ENCODE data around the gene RNF19B. TPM values are rescaled to one million over a fixed set of nuclear protein-coding genes. Genes with fewer than 3 reads are reported as not detected.

The RNF19B gene
- polyA plus RNA-seq, 2 of the 4 experiments (the other 2 are of a cell fraction) = 9.9 to 22.6 TPM

- Histone ChIP-seq H3K9me3 (no peaks in the 10 kb centered on the region; the same call in 2 of the 3 replicates), H3K4me1 (peaks cover 8% of the 10 kb centered on the region), H3K27ac (no peak overlapping the region), H3K4me2 (no peak overlapping the region), H3K4me3 (no peak overlapping the region)
- ChIA-PET CTCF (interaction anchor here (1.3 kb wide), 1 partner anchor 169 kb away, joined by 3 read pairs; no protein-coding TSS in a partner anchor), POLR2A (no interaction called here)
- FAIRE-seq (no peak), ATAC-seq (no peak), DNase-seq (ENCODE audit: low read depth in 1 of 2, low spot score in 1 of 2) (no peak)
- TF ChIP-seq RARB (CRISPR knock-in tag; IDR thresholded peaks at IDR 0.05) (no peak), ELK1 (IDR thresholded peaks at IDR 0.05; ENCODE audit: low read depth, low read length) (no peak)
- WGBS (ENCODE audit: missing lambda C conversion rate) = 81% methylated on average over 12 of the region's 12 CpGs
These were observed 48.6 kb downstream of the RNF19B start for GRCh38 chr1:32915766-32916706.

- H3K27ac ChIP-seq = no peak overlapping the region
- H3K4me2 ChIP-seq = no peak overlapping the region
- ChIA-PET POLR2A (no interaction called here), CTCF (interaction anchor here (1.6 kb wide), 1 partner anchor 145 kb away, joined by 3 read pairs; no protein-coding TSS in a partner anchor)
- FAIRE-seq = no peak
- H3K4me3 ChIP-seq = no peak overlapping the region
- TF ChIP-seq ATOH8 (CRISPR knock-in tag; IDR thresholded peaks at IDR 0.05; ENCODE audit: low read depth) (no peak), JUNB (IDR thresholded peaks at IDR 0.05) (no peak), HES2 (IDR thresholded peaks at IDR 0.05) (no peak), RAD21 (conservative IDR thresholded peaks at IDR 0.05 in 1 of 2, IDR thresholded peaks at IDR 0.05 in 1 of 2) (no peak), BHLHE40 (IDR thresholded peaks at IDR 0.05; ENCODE audit: low read depth, low read length) (no peak), NPAS2 (CRISPR knock-in tag; IDR thresholded peaks at IDR 0.05; ENCODE audit: borderline replicate concordance) (no peak), TFCP2L1 (CRISPR knock-in tag; IDR thresholded peaks at IDR 0.05) (no peak), USF2 (IDR thresholded peaks at IDR 0.05) (no peak), HOXB5 (CRISPR knock-in tag; IDR thresholded peaks at IDR 0.05) (no peak), HMGXB4 (CRISPR knock-in tag; IDR thresholded peaks at IDR 0.05; ENCODE audit: borderline replicate concordance) (no peak), CHD2 (IDR thresholded peaks at IDR 0.05; ENCODE audit: low read length, partially characterized antibody) (no peak), KDM1A (IDR thresholded peaks at IDR 0.05; ENCODE audit: low read depth) (no peak), RFX5 (IDR thresholded peaks at IDR 0.05) (no peak), MAX (IDR thresholded peaks at IDR 0.05) (no peak), CTCF (IDR thresholded peaks at IDR 0.05) (no peak)
- no peaks in the 10 kb centered on the region; the same call in 2 of the 3 replicates for H3K9me3 ChIP-seq
- DNase-seq (ENCODE audit: low read depth in 1 of 2, low spot score in 1 of 2) = no peak
- no peak for ATAC-seq
- peaks cover 12% of the 10 kb centered on the region for H3K4me1 ChIP-seq
- WGBS (ENCODE audit: missing lambda C conversion rate) = 85% methylated on average over 5 of the region's 5 CpGs
These were observed 54.3 kb downstream of the RNF19B start for GRCh38 chr1:32910319-32910718.
